GM19328 (cell line): Measurements from ENCODE around the gene SYT15.
"Not testable (repeated sequence)": the region's sequence is repeated elsewhere in the genome, so short reads cannot be mapped to it uniquely, and the experiment has no call there.

Source experiments
- ATAC-seq: cut with Tn5 transposase; IDR thresholded peaks from one replicate; pipeline ENCODE4 v1.9.1; 2021; ENCODE audit warnings: mild to moderate bottlenecking, moderate library complexity; ENCODE audit not compliant: unreplicated experiment

Gene SYT15

GRCh38 chr10:46585246-46585645, 6.3 kb downstream of the SYT15 start:
- ATAC-seq = not testable (repeated sequence)

- not testable (repeated sequence) for ATAC-seq
These were observed 8.6 kb downstream of the SYT15 start for GRCh38 chr10:46587546-46587945.

GRCh38 chr10:46588221-46588620, 9.3 kb downstream of the SYT15 start:
- not testable (repeated sequence) for ATAC-seq

GRCh38 chr10:46589589-46589988, 10.7 kb downstream of the SYT15 start:
- ATAC-seq = not testable (repeated sequence)

GRCh38 chr10:46591053-46591452, 12.1 kb downstream of the SYT15 start:
- ATAC-seq = not testable (repeated sequence)

- not testable (repeated sequence) for ATAC-seq
These were observed 14.4 kb downstream of the SYT15 start for GRCh38 chr10:46593307-46593706.

DNA sequence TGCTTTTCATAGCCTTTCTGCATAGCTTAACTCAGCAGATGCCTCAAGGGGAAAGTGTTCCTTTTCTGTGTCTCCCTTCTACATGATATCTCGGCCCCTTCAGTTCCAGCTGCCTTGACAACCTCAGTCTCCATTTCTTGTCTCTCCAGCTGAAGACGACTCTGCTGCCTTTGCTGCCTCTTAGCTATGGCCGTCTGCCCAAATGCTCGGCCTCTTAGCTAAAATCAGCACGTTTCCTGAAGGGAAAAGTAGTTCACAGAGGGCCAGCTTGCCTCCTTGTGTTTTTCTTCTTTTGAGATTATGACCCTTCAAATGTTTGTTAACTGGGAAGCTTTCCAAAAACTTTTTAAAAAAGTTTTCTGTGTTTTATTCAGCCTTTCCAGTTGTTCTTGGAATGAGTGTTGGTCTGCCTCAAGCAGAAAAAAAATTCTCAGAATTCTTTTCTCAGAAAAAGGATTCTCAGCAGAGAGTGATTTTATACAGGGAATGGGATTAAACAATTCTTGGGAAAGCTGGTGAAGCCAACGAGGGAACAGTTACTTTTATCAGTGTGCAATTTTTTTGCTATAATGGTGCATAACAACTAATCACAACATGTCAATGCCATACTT, 15.6 kb downstream of the SYT15 start:
- ATAC-seq = not testable (repeated sequence)

DNA sequence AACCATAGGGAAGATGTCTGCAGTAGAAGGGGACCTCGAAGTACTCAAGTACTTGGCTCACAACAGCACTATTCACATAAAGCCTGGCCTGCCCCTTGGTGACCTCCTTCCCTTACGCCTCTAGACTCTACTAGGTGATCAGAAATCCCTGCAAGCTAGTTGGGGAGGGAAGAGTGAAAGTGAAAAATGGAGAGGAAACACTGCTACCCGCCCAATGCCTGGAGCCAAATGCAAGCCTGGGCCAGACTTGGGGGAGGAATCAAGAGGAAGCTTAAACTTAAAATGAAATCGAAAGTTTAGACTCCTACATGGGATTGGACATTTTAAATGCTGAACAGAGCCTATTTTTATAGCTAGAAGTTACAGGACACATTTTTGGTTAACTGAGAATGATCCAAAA, 17.6 kb downstream of the SYT15 start:
- ATAC-seq = not testable (repeated sequence)

DNA sequence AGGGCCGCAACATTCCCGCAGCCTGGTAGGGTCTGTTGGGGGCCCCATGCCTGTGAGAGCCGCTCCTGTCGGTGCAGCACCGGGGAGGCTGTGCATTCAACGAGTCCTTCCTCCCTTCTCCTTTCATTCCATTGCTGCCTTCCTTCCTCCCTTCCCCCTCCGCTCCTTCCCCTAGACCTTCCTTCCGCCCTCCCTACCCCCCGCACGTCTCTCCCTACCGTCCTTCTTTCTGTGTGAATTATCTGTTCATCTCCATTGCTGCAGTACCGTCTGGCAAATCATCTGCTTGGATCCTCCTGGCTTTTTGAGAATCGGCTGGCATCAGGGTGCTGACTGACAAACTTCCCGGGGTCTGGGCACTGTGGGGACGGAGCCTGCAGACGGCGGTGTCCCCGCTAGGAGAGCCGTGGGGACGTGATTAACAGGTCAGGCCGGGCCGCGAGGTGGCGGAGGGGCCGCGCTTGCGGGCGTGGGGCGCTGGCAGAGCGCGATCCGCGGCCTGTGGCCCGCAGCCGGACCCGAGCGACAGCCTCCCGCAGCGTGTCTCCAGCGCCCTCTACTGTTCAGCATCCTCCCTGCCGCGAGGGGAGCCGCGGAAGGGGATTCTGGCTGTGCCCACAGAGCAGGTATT, 18.8 kb downstream of the SYT15 start:
- peak; percentile 69 for ATAC-seq

GRCh38 chr10:46600516-46600915, 21.6 kb downstream of the SYT15 start:
- not testable (repeated sequence) for ATAC-seq

- not testable (repeated sequence) for ATAC-seq
These were observed 36.6 kb downstream of the SYT15 start for GRCh38 chr10:46615540-46615939.

- not testable (repeated sequence) for ATAC-seq
These were observed 37.3 kb downstream of the SYT15 start for GRCh38 chr10:46616227-46616626.

GRCh38 chr10:46617134-46617533, 38.2 kb downstream of the SYT15 start:
- not testable (repeated sequence) for ATAC-seq

DNA sequence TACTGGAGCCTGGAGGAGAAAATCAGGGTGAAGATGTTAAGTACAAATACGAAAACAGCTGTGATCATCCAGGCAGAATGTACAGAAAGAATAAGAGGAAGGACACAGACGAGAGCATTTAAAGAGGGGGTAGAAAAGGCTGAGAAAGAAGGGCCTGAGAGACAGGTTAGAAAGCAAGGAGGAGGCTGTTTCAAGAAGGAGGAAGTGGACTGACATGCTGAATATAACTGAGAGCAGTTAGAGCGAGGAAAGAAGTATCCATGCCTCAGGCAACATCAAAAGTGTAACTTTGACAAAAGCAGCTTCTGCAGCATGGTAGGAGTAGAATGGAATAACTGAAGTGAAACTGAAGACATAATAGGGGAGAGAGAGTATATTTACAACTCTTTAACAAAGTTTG, 39.0 kb downstream of the SYT15 start:
- not testable (repeated sequence) for ATAC-seq

DNA sequence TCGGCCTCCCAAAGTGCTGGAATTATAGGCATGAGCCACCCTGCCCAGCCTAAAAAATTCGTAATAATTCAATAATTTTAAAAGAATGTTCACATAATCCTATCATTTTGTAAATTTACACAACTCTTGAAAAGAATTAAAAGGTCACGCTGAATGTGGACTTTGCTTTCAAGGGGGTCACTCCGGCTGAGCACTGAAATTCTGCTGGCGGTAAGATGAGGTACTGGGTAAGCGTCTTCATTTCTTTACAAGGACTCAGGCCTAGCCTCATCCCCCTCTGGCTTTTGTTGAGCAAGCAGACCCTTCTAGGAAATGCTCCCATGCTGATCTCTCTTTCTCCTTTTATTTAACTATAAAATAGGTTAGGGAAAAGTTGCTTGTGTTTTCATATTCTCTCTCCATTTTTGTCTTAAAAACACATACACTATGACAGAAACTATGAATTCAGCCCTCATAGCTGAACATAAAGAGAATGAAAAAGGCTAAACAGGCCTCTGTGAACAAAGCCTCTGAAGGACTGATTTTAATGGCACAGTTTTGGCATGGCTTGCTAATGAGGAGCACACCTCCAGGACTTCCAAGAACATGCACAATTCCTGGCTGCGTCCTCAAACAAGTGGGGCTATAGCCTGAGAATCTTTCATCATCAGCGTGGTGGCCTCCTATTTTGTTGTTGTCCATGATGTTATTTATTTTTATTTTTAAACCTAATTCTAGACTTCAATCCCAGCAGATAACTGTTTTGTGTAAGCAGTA, 45.1 kb downstream of the SYT15 start:
- ATAC-seq = not testable (repeated sequence)

DNA sequence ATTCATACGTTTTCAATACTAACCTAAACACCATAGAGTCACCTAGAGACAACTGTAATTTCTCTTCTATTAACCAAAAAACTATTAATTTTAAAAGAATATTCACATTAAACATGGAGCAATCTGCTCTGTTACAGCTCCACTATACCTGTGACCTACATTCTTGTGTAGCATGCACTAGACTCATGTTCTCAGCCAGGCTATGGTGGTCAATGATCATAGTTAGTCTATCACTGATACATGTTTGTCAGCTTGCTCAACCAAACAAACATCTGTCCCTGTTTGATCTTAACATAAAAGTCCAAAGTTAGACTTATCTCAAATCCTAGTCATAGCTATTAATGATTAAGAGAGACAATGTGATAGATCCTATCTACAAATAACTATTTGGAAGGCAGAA, 50.9 kb downstream of the SYT15 start:
- ATAC-seq = not testable (repeated sequence)

DNA sequence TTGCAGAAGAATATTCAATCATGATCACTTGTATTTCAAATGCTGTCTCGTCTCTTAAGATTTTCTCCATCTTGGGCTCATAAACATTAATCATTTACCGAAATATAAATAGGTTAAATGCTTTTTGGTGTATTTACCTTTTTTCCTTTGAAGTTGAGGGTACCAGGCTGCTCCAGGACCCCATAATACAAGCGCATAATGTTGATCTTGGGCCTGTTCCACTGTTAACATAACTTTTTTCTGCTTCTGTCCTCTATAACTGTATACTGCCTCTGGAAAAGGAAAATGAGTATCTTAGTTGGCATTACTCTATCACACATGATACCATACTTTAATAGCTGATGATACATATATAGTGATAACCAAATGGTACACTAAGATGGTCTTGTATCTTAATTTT, 51.9 kb downstream of the SYT15 start:
- ATAC-seq = not testable (repeated sequence)

DNA sequence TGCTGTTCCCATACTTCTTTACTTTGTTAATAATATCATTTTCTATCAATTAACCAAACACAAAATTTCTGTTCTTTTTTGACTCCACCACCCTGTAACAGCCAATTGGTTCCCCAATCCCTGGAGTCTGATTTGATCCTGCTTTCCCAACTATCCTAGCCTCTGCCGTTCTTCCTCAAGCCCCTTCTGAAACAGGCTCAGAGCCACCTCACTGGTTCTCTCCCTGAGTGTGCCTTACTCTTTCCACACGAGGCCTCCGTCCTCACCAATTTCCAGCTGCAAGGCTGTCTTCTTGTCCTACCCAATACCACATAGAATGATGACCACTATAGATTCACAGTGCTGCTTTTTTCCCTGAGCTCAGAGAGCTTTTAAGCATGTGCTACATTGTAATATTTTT, 52.8 kb downstream of the SYT15 start:
- not testable (repeated sequence) for ATAC-seq

DNA sequence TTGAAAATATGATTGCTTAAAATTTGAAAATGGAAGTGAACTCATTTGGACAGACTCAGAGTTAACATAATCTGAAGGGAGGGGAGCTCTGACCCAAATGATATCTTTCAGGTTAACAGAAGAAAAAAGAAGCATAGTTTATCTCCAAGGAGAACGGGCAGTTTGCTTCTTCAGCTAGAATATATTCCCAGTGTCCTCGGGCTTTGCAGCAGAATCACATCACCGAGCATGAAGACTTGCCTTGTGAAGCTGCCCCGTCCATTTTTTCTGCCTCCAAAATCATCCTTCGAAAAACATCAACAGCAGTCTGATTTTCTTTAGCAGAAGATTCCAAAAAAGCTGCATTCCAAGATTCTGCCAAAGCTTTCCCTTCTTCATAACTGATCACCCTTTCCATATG, 55.8 kb downstream of the SYT15 start:
- not testable (repeated sequence) for ATAC-seq

DNA sequence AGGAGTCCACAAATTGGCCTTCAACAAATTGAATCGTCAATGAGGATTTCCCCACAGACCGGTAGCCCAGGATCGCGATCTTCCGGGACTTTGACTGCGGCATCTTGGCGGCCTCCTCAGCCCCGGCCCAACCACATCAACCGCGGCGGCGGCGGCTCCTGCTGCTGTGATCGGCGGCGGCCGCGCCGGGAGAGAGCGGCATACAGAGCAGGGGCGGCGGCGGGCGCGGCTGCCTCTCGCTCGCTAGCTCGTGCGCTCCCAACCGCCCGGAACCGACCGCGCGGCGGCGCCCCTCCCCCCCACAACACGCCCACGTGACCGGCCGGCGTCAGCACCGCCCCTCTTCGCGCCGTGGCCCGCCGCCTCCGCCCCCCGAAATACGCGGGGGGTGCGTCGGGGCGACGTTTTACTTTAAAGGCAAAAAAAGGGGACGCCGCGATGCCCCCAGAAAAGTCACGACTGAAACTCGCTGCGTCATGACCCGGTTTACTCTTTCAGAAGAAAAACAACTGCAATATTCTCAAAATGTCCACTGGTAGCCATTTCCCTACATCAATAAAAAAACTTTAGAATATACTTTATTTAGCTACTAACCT, 56.5 kb downstream of the SYT15 start:
- ATAC-seq = peak; percentile 77

GRCh38 chr10:46640005-46640404, 61.1 kb downstream of the SYT15 start:
- not testable (repeated sequence) for ATAC-seq
